Left renal cortex interstitium (tissue), 4 donors: ENCODE measurements around the gene OS9. TPM values are rescaled to one million over a fixed set of nuclear protein-coding genes. Genes with fewer than 3 reads are reported as not detected.
"Not testable (repeated sequence)": the region's sequence is repeated elsewhere in the genome, so short reads cannot be mapped to it uniquely, and the experiment has no call there.

Experiments used
- DNase-seq, 4 donors: peaks; one replicate each; pipeline ENCODE4 v3.0.0-alpha.2; 2013; ENCODE audit warnings: low read depth in 4 of 4, low spot score in 2 of 4, missing footprints in 1 of 4
- polyA plus RNA-seq, 4 donors: library from polyadenylated mRNA; unstranded; fragments of 120-200 nt; gene quantifications; one replicate each; pipeline ENCODE4 v1.2.1, GENCODE V29; 2013; ENCODE audit not compliant: insufficient read length in 4 of 4

The OS9 gene
- 100 to 1,000 TPM; 206 to 226 (median 209) TPM for polyA plus RNA-seq

DNA sequence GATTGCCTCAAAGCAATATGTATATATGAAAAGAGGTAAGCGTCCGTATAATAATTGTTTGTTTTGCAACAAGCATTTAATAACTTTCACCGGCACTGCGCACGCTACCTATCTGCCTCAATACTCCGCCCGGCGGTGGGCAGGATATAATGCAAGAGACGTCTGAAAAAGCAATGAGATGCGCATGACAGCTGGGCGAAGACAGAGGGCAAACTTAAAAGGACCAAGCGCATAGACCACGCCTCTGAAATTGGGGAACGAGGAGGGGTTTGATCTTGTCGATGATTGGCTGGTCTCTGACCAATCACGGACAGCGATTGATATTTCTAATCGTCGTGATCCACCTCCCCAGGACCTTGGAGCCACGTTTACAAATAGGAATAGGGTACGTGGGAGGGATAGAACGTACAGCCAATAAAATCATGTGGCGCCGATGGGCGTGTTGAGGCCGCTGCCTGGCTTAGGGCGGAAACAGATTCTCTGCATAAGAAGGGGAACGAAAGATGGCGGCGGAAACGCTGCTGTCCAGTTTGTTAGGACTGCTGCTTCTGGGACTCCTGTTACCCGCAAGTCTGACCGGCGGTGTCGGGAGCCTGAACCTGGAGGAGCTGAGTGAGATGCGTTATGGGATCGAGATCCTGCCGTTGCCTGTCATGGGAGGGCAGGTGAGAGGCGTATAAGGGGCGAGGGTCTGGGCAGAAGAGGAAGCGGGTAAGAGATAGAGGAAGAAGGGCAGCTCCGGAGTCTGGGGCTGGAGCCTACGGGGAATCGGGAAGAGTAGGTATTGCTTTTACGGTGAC is at the start of gene OS9:
OS9 (plus strand) TSS at position 474 of the 800 bp plus-strand sequence; CDS start at position 504, 30 bp downstream.
- DNase-seq, result peak; percentile 94 to 98 (median 97)

GRCh38 chr12:57645990-57646658 is 47.8 kb upstream of the OS9 start:
- DNase-seq, result not testable (repeated sequence)

DNA sequence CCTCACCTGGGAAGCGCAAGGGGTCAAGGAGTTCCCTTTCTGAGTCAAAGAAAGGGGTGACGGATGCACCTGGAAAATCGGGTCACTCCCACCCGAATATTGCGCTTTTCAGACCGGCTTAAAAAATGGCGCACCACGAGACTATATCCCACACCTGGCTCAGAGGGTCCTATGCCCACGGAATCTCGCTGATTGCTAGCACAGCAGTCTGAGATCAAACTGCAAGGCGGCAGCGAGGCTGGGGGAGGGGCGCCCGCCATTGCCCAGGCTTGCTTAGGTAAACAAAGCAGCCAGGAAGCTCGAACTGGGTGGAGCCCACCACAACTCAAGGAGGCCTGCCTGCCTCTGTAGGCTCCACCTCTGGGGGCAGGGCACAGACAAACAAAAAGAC is 47.3 kb upstream of the OS9 start:
- not testable (repeated sequence) for DNase-seq

DNA sequence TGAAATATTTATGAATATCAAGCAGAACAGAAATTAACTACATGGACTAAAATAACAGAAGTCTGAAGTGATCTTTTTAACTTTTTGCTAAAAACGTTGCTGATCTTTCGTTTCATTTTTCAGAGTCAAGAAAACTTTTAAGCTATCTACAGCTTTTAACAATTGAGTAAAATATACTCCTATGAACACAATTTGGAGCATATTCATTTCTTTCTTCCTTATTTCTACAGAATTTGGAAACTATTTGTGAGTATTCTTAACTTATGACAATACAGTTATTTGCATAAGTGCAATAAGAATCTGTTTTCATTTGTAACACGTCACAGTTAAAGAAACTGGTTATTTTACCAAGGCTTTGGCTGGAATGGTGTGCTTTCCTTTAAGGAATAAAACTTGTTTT is 39.9 kb upstream of the OS9 start:
- no peak for DNase-seq

DNA sequence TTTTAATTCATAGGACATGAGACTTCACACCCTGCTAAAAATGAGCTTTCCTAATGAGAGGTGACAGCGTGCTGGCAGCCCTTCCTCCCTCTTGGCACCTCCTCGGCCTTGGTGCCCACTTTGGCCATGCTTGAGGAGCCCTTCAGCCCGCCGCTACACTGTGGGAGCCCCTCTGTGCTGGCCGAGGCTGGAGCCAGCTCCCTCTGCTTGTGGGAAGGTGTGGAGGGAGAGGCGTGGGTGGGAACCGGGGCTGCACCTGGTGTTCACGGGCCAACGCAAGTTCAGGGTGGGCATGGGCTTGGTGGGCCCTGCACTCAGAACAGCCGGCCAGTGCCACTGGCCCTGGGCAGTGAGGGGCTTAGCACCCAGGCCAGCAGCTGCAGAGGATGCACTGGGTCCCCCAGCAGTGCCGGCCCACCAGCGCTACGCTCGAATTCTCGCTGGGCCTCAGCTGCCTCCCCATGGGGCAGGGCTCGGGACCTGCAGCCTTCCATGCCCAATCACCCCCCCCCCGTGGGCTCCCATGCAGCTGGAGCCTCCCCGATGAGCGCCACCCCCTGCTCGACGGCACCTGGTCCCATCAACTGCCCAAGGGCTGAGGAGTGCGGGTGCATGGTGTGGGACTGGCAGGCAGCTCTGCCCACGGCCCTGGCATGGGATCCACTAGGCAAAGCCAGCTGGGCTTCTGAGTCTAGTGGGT is 38.2 kb upstream of the OS9 start:
- DNase-seq, result no peak

DNA sequence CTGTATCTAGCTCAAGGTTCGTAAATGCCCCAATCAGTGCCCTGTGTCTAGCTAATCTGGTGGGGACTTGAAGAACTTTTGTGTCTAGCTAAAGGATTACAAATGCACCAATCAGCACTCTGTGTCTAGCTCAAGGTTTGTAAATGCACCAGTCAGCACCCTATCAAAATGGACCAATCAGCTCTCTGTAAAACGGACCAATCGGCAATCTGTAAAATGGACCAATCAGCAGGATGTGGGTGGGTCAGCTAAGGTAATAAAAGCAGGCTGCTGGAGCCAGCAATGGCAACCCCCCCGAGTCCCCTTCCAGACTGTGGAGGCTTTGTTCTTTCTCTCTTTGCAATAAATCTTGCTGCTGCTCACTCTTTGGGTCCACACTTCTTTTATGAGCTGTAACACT is 37.5 kb upstream of the OS9 start:
- DNase-seq, result not testable (repeated sequence)

- DNase-seq, result no peak
Measured at GRCh38 chr12:57657744-57658143, 36.2 kb upstream of the OS9 start.

DNA sequence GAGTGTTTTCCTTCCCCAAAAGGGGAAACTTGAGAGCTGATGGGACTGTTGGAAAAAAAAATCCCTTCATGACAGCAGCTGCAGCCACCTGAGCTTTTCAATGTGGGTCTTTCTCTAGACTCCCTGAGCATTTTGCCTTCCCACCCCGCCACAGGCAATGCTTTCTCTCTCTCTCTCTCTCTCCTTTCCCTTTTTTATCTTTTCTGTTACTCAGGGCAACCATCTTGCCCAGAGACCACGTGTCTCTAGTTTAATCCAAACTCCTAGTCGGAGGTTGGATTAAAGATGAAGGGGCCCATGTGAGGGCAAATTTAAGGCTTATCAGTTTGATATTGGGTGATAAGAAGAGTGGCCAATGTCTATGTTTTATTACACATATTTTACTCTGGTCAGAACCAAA is 35.0 kb upstream of the OS9 start:
- no peak for DNase-seq

GRCh38 chr12:57661376-57661775 is 32.6 kb upstream of the OS9 start:
- DNase-seq, result no peak

DNA sequence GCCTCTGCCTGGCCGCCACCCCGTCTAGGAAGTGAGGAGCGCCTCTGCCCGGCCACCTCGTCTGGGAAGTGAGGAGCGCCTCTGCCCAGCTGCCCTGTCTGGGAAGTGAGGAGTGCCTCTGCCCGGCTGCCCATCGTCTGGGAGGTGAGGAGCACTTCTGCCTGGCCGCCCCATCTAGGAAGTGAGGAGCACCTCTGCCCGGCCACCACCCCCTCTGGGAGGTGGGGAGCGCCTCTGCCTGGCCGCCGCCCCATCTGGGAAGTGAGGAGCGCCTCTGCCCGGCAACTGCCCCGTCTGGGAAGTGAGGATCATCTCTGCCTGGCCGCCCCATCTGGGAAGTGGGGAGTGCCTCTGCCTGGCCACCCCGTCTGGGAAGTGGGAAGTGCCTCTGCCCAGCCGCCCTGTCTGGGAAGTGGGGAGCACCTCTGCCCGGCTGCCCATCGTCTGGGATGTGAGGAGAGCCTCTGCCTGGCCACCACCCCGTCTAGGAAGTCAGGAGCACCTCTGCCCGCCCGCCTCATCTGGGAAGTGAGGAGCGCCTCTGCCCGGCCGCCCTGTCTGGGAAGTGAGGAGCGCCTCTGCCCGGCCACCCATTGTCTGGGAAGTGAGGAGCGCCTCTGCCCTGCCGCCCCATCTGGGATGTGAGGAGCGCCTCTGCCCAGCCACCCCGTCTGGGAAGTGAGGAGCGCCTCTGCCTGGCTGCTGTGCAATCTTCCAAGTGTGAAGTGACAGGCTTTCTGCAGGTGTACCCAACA is 28.7 kb upstream of the OS9 start:
- DNase-seq, result not testable (repeated sequence)

DNA sequence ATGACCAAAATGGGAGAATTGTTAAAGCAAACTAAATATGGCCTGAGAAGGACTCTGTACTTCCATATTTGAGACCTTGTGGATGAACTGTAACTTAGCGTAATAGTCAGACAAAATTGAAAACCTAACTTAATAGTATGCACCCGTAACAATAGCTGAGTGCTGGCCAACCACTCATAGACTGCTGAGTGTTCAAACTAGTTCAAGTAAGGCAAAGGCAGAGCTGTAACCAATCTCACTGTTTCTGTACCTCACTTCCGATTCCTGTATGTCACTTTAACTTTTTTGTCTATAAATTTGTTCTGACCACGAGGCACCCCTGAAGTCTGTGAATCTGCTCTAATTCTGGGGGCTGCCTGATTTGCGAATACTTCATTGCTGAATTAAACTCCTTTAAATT is 27.0 kb upstream of the OS9 start:
- DNase-seq, result no peak

DNA sequence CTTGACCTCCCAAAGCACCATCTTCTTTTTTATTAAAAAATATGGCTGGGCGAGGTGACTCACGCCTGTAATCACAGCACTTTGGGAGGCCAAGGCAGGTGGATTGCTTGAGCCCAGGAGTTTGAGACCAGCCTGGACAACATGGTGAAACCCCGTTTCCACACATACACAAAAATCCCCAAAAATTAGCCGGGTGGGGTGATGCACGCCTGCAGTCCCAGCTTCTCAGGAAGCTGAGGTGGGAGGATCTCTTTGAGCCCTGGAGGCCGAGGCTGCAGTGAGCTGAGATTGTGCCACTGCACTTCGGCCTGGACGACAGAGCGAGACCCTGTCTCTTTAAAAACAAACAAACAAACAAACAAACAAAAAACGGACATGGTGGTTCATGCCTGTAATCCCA is 24.2 kb upstream of the OS9 start:
- DNase-seq, result not testable (repeated sequence)

- DNase-seq, result not testable (repeated sequence)
Measured at GRCh38 chr12:57671811-57672210, 22.1 kb upstream of the OS9 start.

DNA sequence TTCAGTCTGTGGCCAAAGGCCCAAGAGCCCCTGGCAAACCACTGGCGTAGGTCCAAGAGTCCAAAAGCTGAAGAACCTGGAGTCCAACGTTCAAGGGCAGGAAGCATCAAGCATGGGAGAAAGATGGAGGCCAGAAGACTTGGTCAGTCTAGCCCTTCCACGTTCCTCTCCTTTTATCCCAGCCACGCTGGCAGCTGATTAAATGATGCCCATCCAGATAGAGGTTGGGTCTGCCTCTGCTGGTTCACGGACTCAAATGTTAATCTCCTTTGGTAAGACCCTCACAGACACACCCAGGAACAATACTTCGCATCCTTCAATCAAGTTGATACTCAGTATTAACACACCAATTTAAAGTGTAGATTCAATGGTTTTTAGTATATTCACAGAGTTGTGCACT is 21.1 kb upstream of the OS9 start:
- DNase-seq, result no peak

- no peak for DNase-seq
Measured at GRCh38 chr12:57674691-57675090, 19.2 kb upstream of the OS9 start.

DNA sequence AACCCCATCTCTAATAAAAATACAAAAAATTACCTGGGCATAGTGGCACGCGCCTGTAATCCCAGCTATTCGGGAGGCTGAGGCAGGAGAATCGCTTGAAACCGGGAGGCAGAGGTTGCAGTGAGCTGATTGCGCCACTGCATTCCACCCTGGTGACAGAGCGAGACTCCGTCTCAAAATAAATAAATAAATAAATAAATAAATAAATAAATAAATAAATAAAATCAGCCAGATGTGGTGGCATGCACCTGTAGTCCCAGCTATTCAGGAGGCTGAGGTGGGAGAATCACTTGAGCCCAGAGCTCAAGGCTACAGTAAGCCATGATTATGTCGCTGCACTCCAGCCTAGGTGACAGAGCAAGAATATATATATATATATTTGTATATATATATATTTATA is 16.0 kb upstream of the OS9 start:
- DNase-seq, result not testable (repeated sequence)

DNA sequence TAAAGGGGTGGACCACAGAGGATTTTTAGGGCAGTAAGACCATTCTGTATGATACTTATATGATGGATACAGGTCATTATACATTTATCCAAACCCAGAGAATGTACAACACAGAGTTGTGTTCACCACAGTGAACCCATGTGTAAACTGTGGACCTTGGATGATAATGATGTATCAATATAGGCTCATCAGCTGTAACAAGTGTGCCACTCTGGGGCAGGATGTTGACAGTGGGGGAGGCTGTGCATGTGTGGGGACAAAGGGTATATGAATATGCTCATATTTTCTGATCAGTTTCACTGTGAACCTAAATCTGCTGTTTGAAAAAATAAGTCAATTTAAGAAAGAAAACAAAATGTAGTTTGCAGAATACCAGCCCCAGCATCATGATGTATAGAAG is 14.2 kb upstream of the OS9 start:
- no peak for DNase-seq

GRCh38 chr12:57687862-57688261 is 6.1 kb upstream of the OS9 start:
- no peak for DNase-seq

DNA sequence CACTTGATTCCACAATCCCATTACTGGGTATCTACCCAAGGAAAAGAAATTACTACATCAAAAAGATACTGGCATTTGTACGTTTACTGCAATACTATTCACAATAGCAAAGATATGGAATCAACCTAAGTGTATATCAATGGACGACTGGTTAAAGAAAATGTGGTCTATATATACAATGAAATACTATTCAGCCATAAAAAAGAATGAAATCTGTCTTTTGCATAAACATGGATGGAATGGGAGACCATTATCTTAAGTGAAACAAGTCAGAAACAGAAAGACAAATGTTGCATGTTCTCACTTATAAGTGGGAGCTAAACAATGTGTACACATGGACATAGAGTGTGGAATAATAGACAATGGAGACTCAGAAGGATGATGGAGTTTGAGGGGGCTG is 5.0 kb upstream of the OS9 start:
- DNase-seq, result no peak

DNA sequence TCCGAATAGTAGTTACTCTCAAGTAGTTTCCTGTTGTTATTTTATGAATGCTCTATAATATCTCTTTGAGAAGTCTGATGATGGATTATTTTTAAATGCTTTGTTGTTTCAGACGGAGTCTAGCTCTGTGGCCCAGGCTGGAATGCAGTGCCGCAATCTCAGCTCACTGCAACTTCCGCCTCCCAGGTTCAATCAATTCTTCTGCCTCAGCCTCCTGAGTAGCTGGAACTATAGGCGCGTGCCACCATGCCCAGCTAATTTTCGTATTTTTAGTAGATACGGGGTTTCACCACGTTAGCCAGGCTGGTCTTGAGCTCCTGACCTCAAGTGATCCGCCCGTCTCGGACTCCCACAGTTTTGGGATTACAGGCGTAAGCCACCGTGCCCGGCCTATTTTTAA is 1.4 kb upstream of the OS9 start:
- DNase-seq, result no peak

DNA sequence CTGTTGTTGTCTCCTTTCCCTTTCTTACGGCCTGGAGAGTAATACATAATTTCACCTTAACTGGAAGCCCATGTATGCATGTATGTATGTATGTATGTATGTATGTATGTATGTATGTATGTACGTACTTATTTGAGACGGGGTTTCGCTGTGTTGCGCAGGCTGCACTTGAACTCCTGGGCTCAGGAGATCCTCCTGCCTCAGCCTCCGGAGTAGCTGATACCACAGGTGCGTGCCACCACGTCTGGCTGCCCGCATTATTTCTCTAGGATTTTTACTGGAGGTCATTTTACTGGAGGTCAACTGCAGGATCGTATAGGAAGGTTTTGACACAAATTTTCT is 644 bp upstream of the OS9 start:
- DNase-seq, result no peak
